ENCODE data around the gene PPP1R14B. TPM values are rescaled to one million over a fixed set of nuclear protein-coding genes. Genes with fewer than 3 reads are reported as not detected.

Gene PPP1R14B
- polyA plus RNA-seq, 1 experiment = 283 TPM

GRCh38 chr11:64245797-64246620 is 734 bp downstream of the PPP1R14B start:
- TF ChIP-seq CTCF (IDR thresholded peaks at IDR 0.05; ENCODE audit: insufficient read depth, low read depth, low read length) = no peak
- Histone ChIP-seq H3K27me3 (ENCODE audit: control insufficient read depth, insufficient read depth, low read length) (no peaks in the 10 kb centered on the region), H3K36me3 (ENCODE audit: control insufficient read depth, insufficient read depth, low read length) (peaks cover 11% of the 10 kb centered on the region), H3K4me3 (ENCODE audit: low read depth, low read length) (peak overlapping the region; percentile 94)
- ChIA-PET POLR2A (interaction anchor here (0.6 to 0.7 kb wide), 2 partner anchors 61 to 1406 kb away, joined by 3 to 5 read pairs; no protein-coding TSS in a partner anchor), CTCF (interaction anchor here (0.7 to 8.2 kb wide), 12 partner anchors 12 to 598 kb away, joined by 3 to 92 read pairs (median 4); partner anchors contain the start of genes CATSPERZ, CDC42BPG, ESRRA and FERMT3)
- no peak for DNase-seq (ENCODE audit: low read depth)

DNA sequence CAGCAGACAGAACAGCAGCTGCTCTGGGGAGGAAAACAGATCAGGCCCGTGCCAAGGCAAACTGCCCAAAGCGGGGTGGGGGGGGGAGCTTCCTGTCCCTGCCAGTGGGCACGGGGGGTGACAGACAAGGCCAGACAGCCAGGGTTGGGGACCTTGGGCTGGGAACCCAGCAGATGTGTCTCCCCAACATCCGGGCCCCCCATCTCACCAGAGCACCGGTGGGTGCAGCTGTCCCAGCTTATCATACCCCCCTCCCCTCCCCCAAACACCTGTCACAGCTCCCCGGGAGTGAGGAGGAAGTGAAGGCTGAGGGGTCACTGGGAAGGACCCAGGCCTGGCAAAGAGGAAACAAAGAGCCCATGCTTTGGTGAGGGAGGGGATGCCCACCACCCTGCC is 1.3 kb downstream of the PPP1R14B start:
- Histone ChIP-seq H3K4me3 (ENCODE audit: low read depth, low read length) (peak overlapping the region; percentile 94), H3K36me3 (ENCODE audit: control insufficient read depth, insufficient read depth, low read length) (peaks cover 11% of the 10 kb centered on the region), H3K27me3 (ENCODE audit: control insufficient read depth, insufficient read depth, low read length) (no peaks in the 10 kb centered on the region)
- CTCF ChIA-PET = interaction anchor here (1.0 to 8.2 kb wide), 7 partner anchors 24 to 110 kb away, joined by 4 to 92 read pairs (median 6); partner anchors contain the start of genes CATSPERZ, ESRRA and FERMT3
- POLR2A ChIA-PET = interaction anchor here (0.7 kb wide), 1 partner anchor 60 kb away, joined by 3 read pairs; no protein-coding TSS in a partner anchor
- DNase-seq (ENCODE audit: low read depth) = no peak
- no peak for TF ChIP-seq CTCF (IDR thresholded peaks at IDR 0.05; ENCODE audit: insufficient read depth, low read depth, low read length)

- ChIA-PET POLR2A (interaction anchor here (0.7 kb wide), 1 partner anchor 60 kb away, joined by 3 read pairs; no protein-coding TSS in a partner anchor), CTCF (interaction anchor here (1.0 to 8.2 kb wide), 6 partner anchors 24 to 110 kb away, joined by 5 to 92 read pairs (median 6); partner anchors contain the start of genes CATSPERZ, ESRRA and FERMT3)
- no peaks in the 10 kb centered on the region for H3K27me3 ChIP-seq (ENCODE audit: control insufficient read depth, insufficient read depth, low read length)
- TF ChIP-seq CTCF (IDR thresholded peaks at IDR 0.05; ENCODE audit: insufficient read depth, low read depth, low read length) = no peak
- no peak for DNase-seq (ENCODE audit: low read depth)
- peak overlapping the region; percentile 94 for H3K4me3 ChIP-seq (ENCODE audit: low read depth, low read length)
- H3K36me3 ChIP-seq (ENCODE audit: control insufficient read depth, insufficient read depth, low read length) = peaks cover 11% of the 10 kb centered on the region
Measured at GRCh38 chr11:64244966-64245365, 1.8 kb downstream of the PPP1R14B start.

DNA sequence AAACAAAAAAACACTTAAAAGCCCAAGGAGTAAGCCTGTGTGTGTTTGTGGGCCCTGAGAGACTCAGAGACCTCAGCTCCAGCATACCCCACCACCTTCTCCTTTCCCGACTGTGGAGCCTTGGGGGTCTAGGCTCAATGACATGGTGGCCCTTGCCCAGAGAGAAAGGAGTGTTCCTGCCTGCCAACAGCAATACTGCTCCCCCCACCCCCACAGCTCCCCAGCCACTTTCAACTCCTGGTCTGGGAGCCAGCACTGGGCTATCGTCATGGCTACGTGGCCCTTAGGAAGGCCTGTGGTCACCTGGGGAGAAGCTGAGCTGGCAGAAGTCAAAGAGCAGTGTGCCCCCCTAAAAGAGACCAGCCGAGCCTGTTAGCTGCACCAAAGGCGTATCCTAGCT is 2.6 kb downstream of the PPP1R14B start:
- Histone ChIP-seq H3K4me3 (ENCODE audit: low read depth, low read length) (no peak overlapping the region), H3K27me3 (ENCODE audit: control insufficient read depth, insufficient read depth, low read length) (no peaks in the 10 kb centered on the region), H3K36me3 (ENCODE audit: control insufficient read depth, insufficient read depth, low read length) (peaks cover 11% of the 10 kb centered on the region)
- ChIA-PET CTCF (interaction anchor here (1.0 to 2.0 kb wide), 5 partner anchors 11 to 111 kb away, joined by 3 to 10 read pairs (median 5); no protein-coding TSS in a partner anchor), POLR2A (interaction anchor here (1.1 kb wide), 1 partner anchor 59 kb away, joined by 3 read pairs; the partner anchor contains the start of gene STIP1)
- no peak for DNase-seq (ENCODE audit: low read depth)
- no peak for TF ChIP-seq CTCF (IDR thresholded peaks at IDR 0.05; ENCODE audit: insufficient read depth, low read depth, low read length)
